AG04449 (cell line): ENCODE measurements around the gene NR0B2.

Experiments used
- CTCF ChIA-PET: fragments of 350-600 bp; formaldehyde crosslinking; extraction: SDS; loops from one replicate; lab custom pipeline; 2021; ENCODE audit warnings: antibody characterized with exemption; lab: Yijun Ruan, JAX
- POLR2A ChIA-PET: fragments of 400-600, 350-600 bp; formaldehyde crosslinking; extraction: SDS; loops from one replicate; lab custom pipeline; 2020; ENCODE audit warnings: antibody characterized with exemption, inconsistent platforms; lab: Yijun Ruan, JAX
- DNase-seq: peaks from one replicate; pipeline ENCODE4 v3.0.0-alpha.2; 2010; ENCODE audit warnings: low read depth, low spot score
- H3K4me3 ChIP-seq: 2 replicates; pipeline ENCODE4 v1.5.1; 2011; ENCODE audit warnings: low read depth, mild to moderate bottlenecking, control low read depth, low read length
- TF ChIP-seq, protein P1 (sequence below): IDR thresholded peaks from one replicate; pipeline ENCODE4 v1.5.1; 2011; ENCODE audit warnings: mild to moderate bottlenecking, moderate library complexity, low read length, control low read depth, inconsistent platforms; ENCODE audit not compliant: insufficient read depth; ENCODE audit errors: missing control alignments

The NR0B2 gene

DNA sequence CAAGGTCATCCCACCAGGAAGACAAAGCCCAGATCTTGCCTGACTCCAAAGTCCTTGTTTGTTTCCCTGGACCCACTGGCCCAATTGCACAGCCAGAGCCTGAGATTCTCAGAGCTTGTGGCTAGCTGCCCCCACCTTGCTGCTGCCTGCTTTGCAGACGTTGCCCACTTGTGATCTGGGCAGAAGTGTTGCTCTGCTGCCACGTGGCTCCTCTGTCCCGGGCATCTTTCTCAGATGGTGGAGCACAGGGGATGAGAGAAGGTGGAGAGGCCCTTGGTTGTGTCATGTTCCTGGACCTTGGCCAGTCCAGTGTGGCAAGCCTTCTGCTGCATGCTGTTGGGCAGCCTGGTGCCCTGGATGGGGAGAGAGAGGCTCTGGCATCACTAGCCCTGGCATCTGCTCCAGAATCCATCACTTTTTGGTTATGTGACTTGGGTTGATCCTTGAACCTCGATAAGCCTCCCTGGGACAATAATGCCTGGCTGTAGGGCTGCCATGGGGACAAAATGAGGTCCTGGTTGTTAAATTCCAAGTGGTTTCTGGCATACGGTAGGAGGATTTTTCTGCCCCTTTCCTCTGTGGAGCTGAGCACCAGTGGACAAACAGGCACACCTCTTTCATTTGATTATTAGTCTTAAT lies 1.5 kb upstream of the NR0B2 start:
- ChIA-PET POLR2A (no interaction called here), CTCF (no interaction called here)
- no peak for DNase-seq
- no peak overlapping the region for H3K4me3 ChIP-seq
- TF ChIP-seq, protein P1, sequence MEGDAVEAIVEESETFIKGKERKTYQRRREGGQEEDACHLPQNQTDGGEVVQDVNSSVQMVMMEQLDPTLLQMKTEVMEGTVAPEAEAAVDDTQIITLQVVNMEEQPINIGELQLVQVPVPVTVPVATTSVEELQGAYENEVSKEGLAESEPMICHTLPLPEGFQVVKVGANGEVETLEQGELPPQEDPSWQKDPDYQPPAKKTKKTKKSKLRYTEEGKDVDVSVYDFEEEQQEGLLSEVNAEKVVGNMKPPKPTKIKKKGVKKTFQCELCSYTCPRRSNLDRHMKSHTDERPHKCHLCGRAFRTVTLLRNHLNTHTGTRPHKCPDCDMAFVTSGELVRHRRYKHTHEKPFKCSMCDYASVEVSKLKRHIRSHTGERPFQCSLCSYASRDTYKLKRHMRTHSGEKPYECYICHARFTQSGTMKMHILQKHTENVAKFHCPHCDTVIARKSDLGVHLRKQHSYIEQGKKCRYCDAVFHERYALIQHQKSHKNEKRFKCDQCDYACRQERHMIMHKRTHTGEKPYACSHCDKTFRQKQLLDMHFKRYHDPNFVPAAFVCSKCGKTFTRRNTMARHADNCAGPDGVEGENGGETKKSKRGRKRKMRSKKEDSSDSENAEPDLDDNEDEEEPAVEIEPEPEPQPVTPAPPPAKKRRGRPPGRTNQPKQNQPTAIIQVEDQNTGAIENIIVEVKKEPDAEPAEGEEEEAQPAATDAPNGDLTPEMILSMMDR = no peak

- CTCF ChIA-PET = no interaction called here
Observed at GRCh38 chr1:26913389-26913753, 404 bp downstream of the NR0B2 start.

DNA sequence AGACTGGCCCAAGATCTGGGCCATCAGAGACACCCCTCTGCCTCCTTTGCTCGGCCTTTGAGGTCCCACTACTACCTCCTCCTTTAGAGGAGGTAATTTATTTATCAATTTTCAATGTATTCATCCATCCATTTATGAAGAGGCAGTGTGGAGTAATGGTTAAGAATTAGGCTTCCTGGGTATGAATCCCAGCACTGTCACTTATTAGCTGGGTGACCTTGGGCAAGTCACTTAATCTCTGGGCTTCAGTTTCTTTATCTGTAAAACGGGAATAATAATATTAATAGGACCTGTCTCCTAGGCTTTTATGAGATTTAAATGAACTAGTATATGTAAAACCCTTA lies 1.7 kb downstream of the NR0B2 start:
- no peak overlapping the region for H3K4me3 ChIP-seq
- no peak for DNase-seq
- POLR2A ChIA-PET = no interaction called here
- CTCF ChIA-PET = no interaction called here
- TF ChIP-seq, protein P1 = no peak

More at GRCh38 chr1:26913389-26913753, 404 bp downstream of the NR0B2 start:
- POLR2A ChIA-PET = no interaction called here
- no peak overlapping the region for H3K4me3 ChIP-seq
- no peak for DNase-seq
- TF ChIP-seq, protein P1 = no peak

GRCh38 chr1:26911399-26912146 lies 2.2 kb downstream of the NR0B2 start:
- H3K4me3 ChIP-seq = no peak overlapping the region
- TF ChIP-seq, protein P1 = no peak
- DNase-seq = no peak
- POLR2A ChIA-PET = no interaction called here
- CTCF ChIA-PET = no interaction called here

- POLR2A ChIA-PET = no interaction called here
- DNase-seq = no peak
- CTCF ChIA-PET = interaction anchor here (1.0 kb wide), 1 partner anchor 23 kb away, joined by 3 read pairs; no protein-coding TSS in a partner anchor
- H3K4me3 ChIP-seq = no peak overlapping the region
- TF ChIP-seq, protein P1 = no peak
Observed at GRCh38 chr1:26910343-26911160, 3.2 kb downstream of the NR0B2 start.

DNA sequence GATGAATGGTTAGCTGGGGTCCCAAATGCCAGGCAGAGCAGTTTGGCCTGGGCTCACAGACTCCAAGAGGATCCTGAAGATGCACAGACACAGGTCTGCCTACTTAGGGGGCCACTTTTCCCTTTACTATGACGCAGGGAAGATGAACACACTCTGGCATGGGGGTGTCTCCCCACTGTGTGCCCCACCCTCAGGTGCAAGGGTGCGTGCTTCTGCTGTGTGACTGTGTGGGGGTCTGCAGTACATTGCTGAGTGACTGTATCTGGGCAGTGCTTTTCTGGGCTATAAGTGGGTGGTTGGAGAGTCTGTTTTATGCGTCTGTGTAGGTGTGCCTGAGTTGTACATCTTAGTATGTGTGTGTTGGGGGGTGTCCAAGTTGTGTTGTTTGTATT lies 3.8 kb downstream of the NR0B2 start:
- H3K4me3 ChIP-seq = no peak overlapping the region
- ChIA-PET POLR2A (no interaction called here), CTCF (interaction anchor here (1.0 to 1.5 kb wide), 2 partner anchors 8 to 23 kb away, joined by 3 to 4 read pairs; no protein-coding TSS in a partner anchor)
- no peak for DNase-seq
- TF ChIP-seq, protein P1 = no peak
